ENCODE data around the gene FAM120AOS.

The FAM120AOS gene

DNA sequence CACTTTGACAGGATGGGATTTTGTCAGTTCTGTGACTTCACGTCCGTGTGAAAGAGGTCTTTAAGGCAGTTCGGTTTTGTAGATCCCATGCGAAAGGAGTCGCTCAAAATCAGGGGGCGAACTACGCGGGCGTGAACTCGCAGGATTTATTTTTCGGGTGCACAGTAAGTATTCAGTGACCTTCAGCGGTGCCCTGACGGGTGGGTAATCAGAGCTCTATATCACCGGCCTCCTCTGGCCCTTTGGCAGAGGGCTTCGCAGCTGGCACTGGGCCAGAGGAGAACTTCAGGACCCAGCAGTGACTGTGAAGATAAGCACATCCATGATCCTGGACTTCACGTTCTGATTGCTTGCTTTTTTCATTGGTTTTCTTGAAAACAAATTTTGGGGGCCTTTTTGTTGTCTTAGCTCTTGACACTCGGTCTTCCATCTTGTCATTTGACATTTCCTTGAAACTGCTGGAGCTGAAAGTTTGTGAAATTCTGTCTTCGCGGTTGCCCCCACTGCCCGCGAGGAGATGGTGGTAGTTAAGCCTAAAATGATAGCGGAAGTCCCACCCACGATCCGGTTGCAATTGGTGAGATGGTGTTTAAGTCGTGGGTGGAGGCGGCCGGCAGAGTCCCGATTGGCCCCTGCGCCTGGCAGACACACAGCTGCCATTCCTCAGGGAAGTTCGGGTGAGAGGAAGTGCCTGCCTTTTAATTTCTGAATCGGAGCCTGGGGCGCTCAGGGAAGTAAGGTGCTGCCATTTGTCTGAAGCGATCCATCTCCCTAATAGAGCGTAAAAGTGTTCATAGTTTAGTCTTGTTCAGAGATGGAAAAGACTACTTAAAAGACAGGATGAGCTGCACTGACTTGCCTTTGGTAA, at the start of gene FAM120AOS:
Gene FAM120AOS, minus strand, starts transcription at position 535 of the 868 bp plus-strand sequence. CDS start 872 bp downstream, outside the sequence.
- H3K9me3 ChIP-seq (ENCODE audit: control insufficient read depth, low read depth, low read length): no peaks in the 10 kb centered on the region
- H3K4me1 ChIP-seq (ENCODE audit: control insufficient read depth, low read depth, low read length): peaks cover 21% of the 10 kb centered on the region
- peaks cover 3% of the 10 kb centered on the region for H3K36me3 ChIP-seq (ENCODE audit: control insufficient read depth, low read depth, low read length)
- no peaks in the 10 kb centered on the region for H3K27me3 ChIP-seq (ENCODE audit: control insufficient read depth, insufficient read depth, low read length)
- peak within 1 kb of the TSS; percentile 79 for H3K4me3 ChIP-seq (ENCODE audit: low read length)
- peak within 1 kb of the TSS; percentile 82 for H3K9ac ChIP-seq (ENCODE audit: low read length)
- H3K27ac ChIP-seq (ENCODE audit: low read length): no peak within 1 kb of the TSS

DNA sequence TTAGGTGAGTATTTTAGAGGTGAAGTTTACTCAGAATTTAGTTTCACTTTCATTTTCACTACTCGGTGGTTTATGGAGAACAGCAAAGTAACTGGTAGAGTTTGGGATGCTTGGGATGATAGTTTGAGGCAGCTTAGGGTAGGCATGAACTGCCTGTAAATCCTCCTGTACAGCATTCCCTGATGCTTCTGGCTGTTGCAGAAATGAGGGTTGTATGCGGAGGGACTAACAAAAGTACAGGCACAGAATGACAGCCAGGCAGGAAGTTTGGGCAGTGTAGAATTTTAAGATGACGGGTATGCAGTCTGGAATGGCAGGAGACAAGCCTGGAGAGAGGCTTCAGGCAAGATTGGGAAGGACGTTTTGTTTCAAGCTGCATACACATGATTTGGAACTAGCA, 48.0 kb upstream of the FAM120AOS start:
- H3K9ac ChIP-seq (ENCODE audit: low read length): no peak overlapping the region
- H3K9me3 ChIP-seq (ENCODE audit: control insufficient read depth, low read depth, low read length): no peaks in the 10 kb centered on the region
- no peaks in the 10 kb centered on the region for H3K4me1 ChIP-seq (ENCODE audit: control insufficient read depth, low read depth, low read length)
- H3K27me3 ChIP-seq (ENCODE audit: control insufficient read depth, insufficient read depth, low read length): no peaks in the 10 kb centered on the region
- peaks cover 31% of the 10 kb centered on the region for H3K36me3 ChIP-seq (ENCODE audit: control insufficient read depth, low read depth, low read length)
- H3K27ac ChIP-seq (ENCODE audit: low read length): no peak overlapping the region
- no peak overlapping the region for H3K4me3 ChIP-seq (ENCODE audit: low read length)

DNA sequence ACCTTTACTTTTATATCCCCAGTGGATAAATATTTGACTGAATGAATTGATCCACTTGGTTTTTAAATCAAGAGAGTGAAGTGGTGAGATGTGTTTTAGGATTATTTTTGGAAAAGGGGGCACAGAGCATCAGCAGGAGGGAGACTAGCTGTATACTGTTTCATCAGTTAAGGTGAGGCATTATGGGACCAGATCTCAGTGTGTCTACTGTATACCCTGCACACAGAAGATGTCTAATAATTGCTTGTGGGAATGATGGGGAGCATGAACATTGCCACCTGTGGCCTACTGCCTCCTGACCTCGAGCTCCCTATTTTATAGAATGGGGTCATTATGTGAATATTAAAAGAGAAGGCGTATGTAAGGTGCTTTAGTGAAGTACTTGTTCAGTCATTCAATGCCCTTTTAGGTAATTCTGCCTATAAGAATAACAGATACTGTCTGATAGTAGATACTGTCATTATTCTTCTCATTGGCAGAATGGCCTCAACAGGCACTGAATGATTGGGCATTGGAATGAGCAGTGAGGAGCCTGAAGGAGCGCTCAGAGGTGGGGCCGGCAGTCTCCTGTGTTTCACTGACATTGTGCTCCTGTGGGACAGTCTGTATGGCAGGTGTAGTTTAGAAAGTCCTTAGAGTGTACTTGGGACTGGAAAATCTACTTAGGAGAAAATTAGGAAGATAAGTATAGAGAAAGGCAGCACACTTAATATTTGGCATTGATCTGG, 47.4 kb upstream of the FAM120AOS start:
- no peaks in the 10 kb centered on the region for H3K27me3 ChIP-seq (ENCODE audit: control insufficient read depth, insufficient read depth, low read length)
- H3K9me3 ChIP-seq (ENCODE audit: control insufficient read depth, low read depth, low read length): no peaks in the 10 kb centered on the region
- no peak overlapping the region for H3K27ac ChIP-seq (ENCODE audit: low read length)
- H3K4me1 ChIP-seq (ENCODE audit: control insufficient read depth, low read depth, low read length): no peaks in the 10 kb centered on the region
- no peak overlapping the region for H3K4me3 ChIP-seq (ENCODE audit: low read length)
- H3K9ac ChIP-seq (ENCODE audit: low read length): no peak overlapping the region
- H3K36me3 ChIP-seq (ENCODE audit: control insufficient read depth, low read depth, low read length): peaks cover 37% of the 10 kb centered on the region

DNA sequence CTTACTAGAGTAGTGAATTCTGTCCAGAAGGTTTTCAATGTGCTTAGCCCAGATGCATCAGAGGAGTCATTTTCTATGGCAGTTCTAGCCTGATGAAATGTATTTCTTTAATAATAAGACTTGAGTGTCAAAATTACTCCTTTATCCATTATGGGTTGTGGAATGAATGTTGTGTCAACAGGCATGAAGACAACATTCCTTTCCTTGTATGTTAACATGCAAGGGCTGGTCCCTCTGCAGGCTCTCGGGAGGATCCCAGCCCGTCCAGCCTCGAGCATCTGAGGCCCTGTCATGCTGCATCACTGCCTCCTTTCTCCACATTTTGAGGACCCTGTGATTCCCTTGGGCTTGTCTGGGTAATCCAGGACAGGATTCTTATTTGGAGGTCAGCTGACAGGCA, 42.9 kb upstream of the FAM120AOS start:
- Histone ChIP-seq H3K27me3 (ENCODE audit: control insufficient read depth, insufficient read depth, low read length) (no peaks in the 10 kb centered on the region), H3K36me3 (ENCODE audit: control insufficient read depth, low read depth, low read length) (peaks cover 42% of the 10 kb centered on the region), H3K4me1 (ENCODE audit: control insufficient read depth, low read depth, low read length) (no peaks in the 10 kb centered on the region), H3K9me3 (ENCODE audit: control insufficient read depth, low read depth, low read length) (no peaks in the 10 kb centered on the region), H3K4me3 (ENCODE audit: low read length) (no peak overlapping the region), H3K27ac (ENCODE audit: low read length) (no peak overlapping the region), H3K9ac (ENCODE audit: low read length) (no peak overlapping the region)

DNA sequence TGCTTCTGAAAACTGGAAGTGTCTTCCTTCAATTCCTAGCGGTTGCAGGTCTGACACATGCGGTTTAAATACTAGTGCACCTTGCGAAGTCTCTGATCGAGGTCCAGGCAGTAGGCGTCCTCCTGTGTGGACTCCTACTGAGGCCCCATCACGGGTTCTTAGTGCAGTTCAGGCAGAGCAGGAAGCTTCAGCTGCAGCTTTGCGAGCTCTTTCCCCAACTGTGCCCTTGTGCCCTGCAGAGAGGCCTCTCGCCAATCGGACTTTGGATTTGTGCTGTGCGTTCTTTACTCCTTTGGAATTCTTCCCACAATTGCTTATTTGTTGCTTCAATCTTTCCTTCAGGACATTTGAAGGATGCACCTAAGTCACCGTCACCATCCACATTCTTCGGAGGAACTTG, 40.6 kb upstream of the FAM120AOS start:
- H3K36me3 ChIP-seq (ENCODE audit: control insufficient read depth, low read depth, low read length): peaks cover 38% of the 10 kb centered on the region
- no peak overlapping the region for H3K27ac ChIP-seq (ENCODE audit: low read length)
- H3K27me3 ChIP-seq (ENCODE audit: control insufficient read depth, insufficient read depth, low read length): no peaks in the 10 kb centered on the region
- no peaks in the 10 kb centered on the region for H3K9me3 ChIP-seq (ENCODE audit: control insufficient read depth, low read depth, low read length)
- H3K4me1 ChIP-seq (ENCODE audit: control insufficient read depth, low read depth, low read length): no peaks in the 10 kb centered on the region
- H3K9ac ChIP-seq (ENCODE audit: low read length): no peak overlapping the region
- H3K4me3 ChIP-seq (ENCODE audit: low read length): no peak overlapping the region

DNA sequence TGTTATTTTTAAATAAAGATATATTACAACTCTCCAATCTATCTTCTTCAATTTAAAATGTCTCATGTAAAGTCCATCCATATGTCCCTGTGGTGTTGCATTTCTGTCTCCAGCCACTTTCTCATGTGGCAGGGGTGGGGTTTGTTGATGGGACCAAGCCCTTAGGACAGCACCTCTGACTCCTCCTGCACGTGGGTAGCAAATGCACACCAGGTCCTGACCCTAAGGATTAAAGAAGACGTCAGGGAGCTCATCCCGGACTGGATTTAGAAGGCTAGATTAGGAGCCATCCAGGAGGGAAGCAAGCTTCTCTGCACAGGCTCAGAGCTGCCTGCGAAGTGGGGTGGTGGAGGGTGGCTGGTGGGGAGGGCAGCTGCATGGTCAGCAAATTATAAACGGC, 38.9 kb upstream of the FAM120AOS start:
- H3K27ac ChIP-seq (ENCODE audit: low read length): no peak overlapping the region
- H3K4me3 ChIP-seq (ENCODE audit: low read length): no peak overlapping the region
- no peaks in the 10 kb centered on the region for H3K27me3 ChIP-seq (ENCODE audit: control insufficient read depth, insufficient read depth, low read length)
- no peak overlapping the region for H3K9ac ChIP-seq (ENCODE audit: low read length)
- no peaks in the 10 kb centered on the region for H3K9me3 ChIP-seq (ENCODE audit: control insufficient read depth, low read depth, low read length)
- no peaks in the 10 kb centered on the region for H3K4me1 ChIP-seq (ENCODE audit: control insufficient read depth, low read depth, low read length)
- H3K36me3 ChIP-seq (ENCODE audit: control insufficient read depth, low read depth, low read length): peaks cover 25% of the 10 kb centered on the region

DNA sequence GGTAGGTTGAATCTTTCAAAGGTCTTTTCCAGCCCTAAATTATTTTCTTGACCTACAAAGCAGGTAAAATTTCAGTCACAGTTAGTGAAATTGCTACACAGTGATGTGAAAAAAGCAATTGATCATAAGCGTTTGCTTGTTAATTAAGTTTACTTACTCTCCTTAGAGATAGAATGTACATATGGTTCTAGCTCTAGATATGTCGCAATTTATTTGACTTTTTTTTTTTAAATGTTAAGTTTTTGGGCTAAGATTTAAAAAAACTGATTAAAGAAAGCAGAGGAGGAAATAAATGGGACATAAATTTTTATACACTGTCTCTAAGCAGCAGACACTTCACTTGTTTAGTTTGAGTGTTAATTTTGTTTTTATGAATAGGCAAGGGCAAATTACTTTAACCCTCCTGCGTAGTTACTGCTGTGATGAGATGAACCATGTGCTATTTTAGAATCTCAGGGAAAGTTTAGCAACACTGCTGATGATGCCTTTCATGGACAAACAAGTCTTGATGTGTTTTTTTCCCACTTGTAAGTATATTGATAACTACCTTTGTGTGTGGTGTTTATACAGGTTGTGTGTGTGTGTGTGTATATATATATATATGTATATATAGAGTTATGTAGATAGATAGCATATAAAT, 38.3 kb upstream of the FAM120AOS start:
- H3K36me3 ChIP-seq (ENCODE audit: control insufficient read depth, low read depth, low read length): peaks cover 21% of the 10 kb centered on the region
- H3K9ac ChIP-seq (ENCODE audit: low read length): no peak overlapping the region
- no peak overlapping the region for H3K4me3 ChIP-seq (ENCODE audit: low read length)
- H3K27ac ChIP-seq (ENCODE audit: low read length): no peak overlapping the region
- H3K27me3 ChIP-seq (ENCODE audit: control insufficient read depth, insufficient read depth, low read length): no peaks in the 10 kb centered on the region
- H3K4me1 ChIP-seq (ENCODE audit: control insufficient read depth, low read depth, low read length): no peaks in the 10 kb centered on the region
- no peaks in the 10 kb centered on the region for H3K9me3 ChIP-seq (ENCODE audit: control insufficient read depth, low read depth, low read length)

DNA sequence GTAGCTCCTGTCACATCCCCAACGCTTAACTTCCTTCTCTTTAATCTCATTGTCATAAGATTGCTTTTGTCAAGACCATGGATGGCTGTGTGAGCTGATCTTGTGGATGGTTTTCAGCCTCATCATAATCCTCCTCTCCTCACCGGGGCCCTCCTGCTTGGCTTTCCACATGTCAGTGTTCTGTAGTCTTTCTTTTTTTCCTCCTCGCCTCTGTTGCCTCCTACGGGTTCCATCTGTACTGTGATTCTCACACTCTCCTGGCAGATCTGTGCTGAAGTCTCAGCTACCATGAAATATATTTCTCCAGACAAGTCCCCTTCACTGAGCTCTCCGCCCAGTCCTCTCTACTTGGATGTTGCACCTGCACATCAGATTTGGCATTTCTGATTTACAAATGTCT, 34.9 kb upstream of the FAM120AOS start:
- Histone ChIP-seq H3K4me3 (ENCODE audit: low read length) (no peak overlapping the region), H3K9me3 (ENCODE audit: control insufficient read depth, low read depth, low read length) (no peaks in the 10 kb centered on the region), H3K27me3 (ENCODE audit: control insufficient read depth, insufficient read depth, low read length) (no peaks in the 10 kb centered on the region), H3K9ac (ENCODE audit: low read length) (no peak overlapping the region), H3K27ac (ENCODE audit: low read length) (no peak overlapping the region), H3K4me1 (ENCODE audit: control insufficient read depth, low read depth, low read length) (no peaks in the 10 kb centered on the region), H3K36me3 (ENCODE audit: control insufficient read depth, low read depth, low read length) (no peaks in the 10 kb centered on the region)

DNA sequence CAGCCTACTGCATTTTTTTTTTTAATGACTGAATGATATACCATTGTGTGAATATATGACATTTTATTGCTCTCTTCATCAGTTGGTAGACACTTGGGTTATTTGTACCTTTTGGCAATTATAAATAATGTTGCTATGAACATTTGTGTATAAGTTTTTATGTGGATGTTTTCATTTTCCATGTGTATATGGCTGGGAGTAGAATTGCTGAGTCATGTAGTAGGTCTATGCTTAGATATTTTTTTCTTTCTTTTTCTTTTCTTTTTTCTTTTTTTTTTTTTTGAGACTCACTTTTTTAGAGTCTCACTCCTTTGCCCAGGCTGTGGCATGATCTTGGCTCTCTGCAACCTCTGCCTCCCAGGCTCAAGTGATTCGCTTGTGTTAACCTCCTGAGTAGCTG, 32.9 kb upstream of the FAM120AOS start:
- H3K9me3 ChIP-seq (ENCODE audit: control insufficient read depth, low read depth, low read length): no peaks in the 10 kb centered on the region
- no peaks in the 10 kb centered on the region for H3K4me1 ChIP-seq (ENCODE audit: control insufficient read depth, low read depth, low read length)
- no peak overlapping the region for H3K9ac ChIP-seq (ENCODE audit: low read length)
- no peaks in the 10 kb centered on the region for H3K36me3 ChIP-seq (ENCODE audit: control insufficient read depth, low read depth, low read length)
- H3K27ac ChIP-seq (ENCODE audit: low read length): no peak overlapping the region
- no peaks in the 10 kb centered on the region for H3K27me3 ChIP-seq (ENCODE audit: control insufficient read depth, insufficient read depth, low read length)
- no peak overlapping the region for H3K4me3 ChIP-seq (ENCODE audit: low read length)

DNA sequence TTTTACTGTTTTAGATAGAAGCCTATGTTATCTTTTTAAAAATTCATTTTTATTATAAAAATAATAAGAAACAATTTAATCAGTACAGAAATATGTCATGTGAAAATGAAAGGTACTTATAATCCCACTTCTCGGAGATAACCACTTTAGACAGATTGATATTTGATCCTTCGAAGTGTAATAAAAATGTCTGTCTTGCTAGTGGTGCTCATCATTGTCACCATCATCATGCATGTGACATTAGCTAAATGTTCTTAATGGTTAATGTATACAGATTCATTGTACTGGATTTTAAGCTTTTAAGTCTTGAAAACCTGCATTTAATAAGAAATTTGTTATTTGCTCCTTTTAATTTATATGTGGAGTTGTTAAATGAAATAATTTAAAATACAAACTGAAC, 30.1 kb upstream of the FAM120AOS start:
- Histone ChIP-seq H3K27me3 (ENCODE audit: control insufficient read depth, insufficient read depth, low read length) (no peaks in the 10 kb centered on the region), H3K9me3 (ENCODE audit: control insufficient read depth, low read depth, low read length) (no peaks in the 10 kb centered on the region), H3K27ac (ENCODE audit: low read length) (no peak overlapping the region), H3K36me3 (ENCODE audit: control insufficient read depth, low read depth, low read length) (no peaks in the 10 kb centered on the region), H3K4me1 (ENCODE audit: control insufficient read depth, low read depth, low read length) (peaks cover 11% of the 10 kb centered on the region), H3K4me3 (ENCODE audit: low read length) (no peak overlapping the region), H3K9ac (ENCODE audit: low read length) (no peak overlapping the region)

DNA sequence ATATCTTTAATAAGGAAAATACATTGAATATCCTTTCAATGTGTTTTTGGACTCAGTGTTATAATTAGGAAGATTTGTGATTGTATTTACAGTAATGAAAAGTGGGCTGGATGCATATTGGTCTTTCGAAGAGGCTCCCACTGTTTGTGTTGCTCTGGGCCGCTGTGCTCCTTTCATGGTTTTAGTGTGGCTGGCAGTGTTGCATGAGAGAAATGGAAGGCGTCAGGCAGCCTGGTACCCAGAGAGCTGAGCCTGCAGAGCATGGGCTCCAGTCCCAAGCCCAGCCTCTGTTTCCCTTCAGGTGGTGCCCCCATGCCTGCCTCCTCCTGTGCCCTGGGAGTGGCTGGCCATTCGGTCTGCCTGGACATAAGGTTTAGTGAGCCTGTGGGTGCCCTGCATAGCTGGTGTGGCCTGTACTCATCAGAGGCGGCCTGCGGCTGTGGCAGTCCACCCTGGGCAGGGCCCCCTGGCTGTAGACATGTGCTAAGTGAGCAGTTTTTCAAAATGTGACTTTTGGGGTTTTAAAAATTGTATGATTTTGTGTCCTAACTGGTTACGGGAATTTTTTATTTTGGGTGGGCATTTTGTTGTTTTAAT, 27.4 kb upstream of the FAM120AOS start:
- H3K4me3 ChIP-seq (ENCODE audit: low read length): no peak overlapping the region
- no peaks in the 10 kb centered on the region for H3K9me3 ChIP-seq (ENCODE audit: control insufficient read depth, low read depth, low read length)
- H3K9ac ChIP-seq (ENCODE audit: low read length): no peak overlapping the region
- no peak overlapping the region for H3K27ac ChIP-seq (ENCODE audit: low read length)
- peaks cover 10% of the 10 kb centered on the region for H3K36me3 ChIP-seq (ENCODE audit: control insufficient read depth, low read depth, low read length)
- peaks cover 11% of the 10 kb centered on the region for H3K4me1 ChIP-seq (ENCODE audit: control insufficient read depth, low read depth, low read length)
- H3K27me3 ChIP-seq (ENCODE audit: control insufficient read depth, insufficient read depth, low read length): no peaks in the 10 kb centered on the region

Data from iPS-18a (cell line).